CD4-positive, alpha-beta T cell treated with Interleukin-2 at 100 ng/mL for 4 hours (primary cell): ENCODE measurements around the gene HECA.
"Not testable (repeated sequence)": the region's sequence is repeated elsewhere in the genome, so short reads cannot be mapped to it uniquely, and the experiment has no call there.

ENCODE experiments used
- DNase-seq: peaks from one replicate; pipeline ENCODE4 v3.0.0-alpha.2; 2020; ENCODE audit warnings: low spot score

Gene HECA

DNA sequence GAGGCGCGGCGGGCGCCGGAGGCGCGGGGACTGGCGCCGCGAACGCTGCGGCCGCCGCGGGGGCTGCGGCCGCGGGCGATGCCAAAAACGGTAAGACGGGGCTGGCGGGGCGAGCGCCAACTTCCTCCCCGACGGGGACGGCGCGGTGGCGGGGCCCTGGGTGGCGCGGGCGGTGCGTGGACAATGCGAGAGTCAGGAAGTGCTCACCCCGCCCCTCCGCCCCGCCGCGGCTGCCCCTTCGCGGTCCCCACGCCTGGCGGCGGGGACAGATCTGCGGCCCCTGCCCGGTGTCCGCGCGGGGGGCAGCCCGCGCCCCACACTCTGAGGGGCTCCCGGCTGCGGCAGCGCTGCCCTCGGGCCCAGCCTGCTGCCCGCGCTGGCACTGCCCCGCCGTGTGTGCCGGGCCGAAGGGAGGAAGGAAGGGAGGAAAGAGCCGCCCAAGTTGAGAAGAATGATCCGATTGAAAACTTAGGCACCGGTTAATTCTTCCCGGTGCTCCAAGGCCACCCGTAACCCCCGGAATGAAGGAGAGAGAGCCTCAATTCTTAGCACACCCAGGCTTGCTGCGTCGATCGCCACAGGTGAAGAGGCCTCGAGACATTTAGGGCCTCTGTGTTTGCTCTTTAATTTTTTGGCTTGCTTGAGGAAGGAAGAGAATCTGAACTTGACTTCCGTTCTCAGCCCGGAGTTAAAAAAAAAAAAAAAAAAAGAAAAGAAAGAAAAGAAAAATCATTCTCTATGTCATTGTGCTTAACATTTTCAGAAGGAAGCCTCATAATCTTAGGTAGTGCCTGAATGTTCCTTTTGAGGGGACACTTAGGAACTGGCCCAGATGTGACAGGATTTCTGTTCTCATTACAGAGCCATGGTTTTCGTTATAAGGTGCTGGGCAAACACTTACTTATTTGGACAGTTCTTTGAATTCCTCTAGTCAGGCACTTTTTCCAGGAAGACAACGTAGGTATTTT is 982 bp downstream of the HECA start:
- DNase-seq = peak; percentile 57

DNA sequence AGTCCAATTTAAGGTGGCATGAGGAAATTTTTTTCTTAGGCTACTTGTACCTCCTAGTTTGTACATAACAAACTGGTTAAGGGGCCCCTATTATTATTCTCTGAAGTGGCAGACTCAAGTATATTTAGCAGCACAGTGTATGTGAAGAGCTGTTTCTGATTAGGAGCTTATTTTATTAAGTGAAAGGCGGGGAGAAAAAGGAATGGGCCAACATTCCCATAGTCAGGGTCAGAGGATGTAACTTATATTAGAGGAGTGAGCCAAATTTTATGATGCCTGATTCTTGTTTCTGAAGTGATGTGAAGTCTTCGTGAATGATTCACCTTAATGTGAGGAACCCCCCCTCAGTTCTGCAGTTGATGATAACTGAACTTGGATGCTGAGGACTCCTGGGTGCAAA is 2.8 kb downstream of the HECA start:
- DNase-seq = no peak

DNA sequence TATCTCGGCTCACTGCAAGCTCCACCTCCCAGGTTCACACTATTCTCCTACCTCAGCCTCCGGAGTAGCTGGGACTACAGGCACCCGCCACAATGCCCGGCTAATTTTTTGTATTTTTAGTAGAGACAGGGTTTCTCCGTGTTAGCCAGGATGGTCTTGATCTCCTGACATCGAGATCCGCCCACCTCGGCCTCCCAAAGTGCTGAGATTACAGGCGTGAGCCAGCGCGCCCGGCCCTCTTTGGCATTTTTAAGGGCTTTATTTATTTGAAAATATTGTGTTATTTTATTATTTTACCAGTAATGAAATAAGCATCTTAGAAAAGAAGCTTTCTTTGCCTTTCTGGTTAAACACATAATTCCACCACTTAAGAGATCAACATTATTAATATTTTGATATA is 6.0 kb downstream of the HECA start:
- not testable (repeated sequence) for DNase-seq

GRCh38 chr6:139142262-139142661 is 7.4 kb downstream of the HECA start:
- no peak for DNase-seq

- no peak for DNase-seq
Observed at GRCh38 chr6:139143111-139143510, 8.2 kb downstream of the HECA start.

DNA sequence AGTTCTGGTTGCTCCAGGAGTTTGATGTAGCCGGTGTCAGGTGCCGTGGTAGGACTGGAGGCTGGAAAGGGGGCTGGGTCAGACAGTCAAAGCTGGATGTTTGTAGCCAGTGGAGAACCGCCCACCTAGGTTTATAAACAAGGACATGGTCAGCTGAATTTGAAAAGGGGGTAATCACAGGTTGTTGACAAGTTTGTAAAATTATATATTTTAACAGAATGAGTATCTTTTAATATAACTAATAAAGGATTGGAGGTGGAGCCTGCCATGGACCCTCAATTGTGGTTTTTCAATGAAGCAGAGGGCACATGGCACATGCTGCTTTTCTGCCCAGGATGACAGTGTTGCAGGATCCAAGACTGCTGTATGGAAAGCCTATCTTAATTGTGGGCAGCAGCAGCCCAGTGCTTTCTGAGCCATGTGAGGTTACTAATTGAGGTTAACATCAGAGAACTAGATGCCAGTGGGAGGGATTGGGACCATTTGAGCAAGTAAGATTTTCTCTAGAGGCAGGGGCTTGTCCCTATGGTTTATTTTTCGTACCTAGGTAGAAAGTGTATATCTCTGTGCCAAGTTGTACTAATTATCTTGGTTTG is 9.7 kb downstream of the HECA start:
- DNase-seq = no peak

- DNase-seq = no peak
Observed at GRCh38 chr6:139145661-139146060, 10.8 kb downstream of the HECA start.

- DNase-seq = no peak
Observed at GRCh38 chr6:139146317-139146726, 11.4 kb downstream of the HECA start.

- no peak for DNase-seq
Observed at GRCh38 chr6:139147628-139148027, 12.7 kb downstream of the HECA start.

DNA sequence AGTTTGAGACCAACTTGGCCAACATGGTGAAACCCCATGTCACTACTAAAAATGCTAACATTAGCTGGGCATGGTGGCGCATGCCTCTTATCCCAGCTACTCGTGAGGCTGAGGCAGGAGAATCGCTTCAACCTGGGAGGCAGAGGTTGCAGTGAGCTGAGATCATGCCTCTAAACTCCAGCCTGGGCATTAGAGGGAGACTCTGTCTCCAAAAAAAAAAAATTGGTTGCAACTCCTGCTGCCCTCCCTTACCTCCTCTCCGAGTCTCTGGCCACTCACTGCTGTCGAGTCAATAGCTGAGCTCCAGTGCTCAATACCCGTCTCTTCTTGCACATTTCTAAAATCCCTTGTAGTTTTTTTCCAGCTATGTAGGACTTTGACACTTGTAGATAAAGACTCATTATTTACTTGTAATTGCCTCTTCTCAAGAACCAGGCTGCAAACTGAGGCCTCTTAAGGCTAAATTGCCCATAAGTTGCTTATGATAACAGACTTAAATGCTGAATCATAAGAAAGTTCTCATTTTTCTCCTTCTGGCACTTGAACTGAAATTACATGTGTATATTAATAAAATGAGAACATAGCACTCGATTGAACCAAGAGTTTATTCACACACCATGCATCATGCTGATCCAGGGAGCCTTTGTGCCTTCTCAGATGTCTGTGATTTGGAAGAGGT is 13.8 kb downstream of the HECA start:
- DNase-seq = no peak

- no peak for DNase-seq
Observed at GRCh38 chr6:139149383-139149782, 14.5 kb downstream of the HECA start.

GRCh38 chr6:139150920-139151319 is 16.0 kb downstream of the HECA start:
- no peak for DNase-seq

DNA sequence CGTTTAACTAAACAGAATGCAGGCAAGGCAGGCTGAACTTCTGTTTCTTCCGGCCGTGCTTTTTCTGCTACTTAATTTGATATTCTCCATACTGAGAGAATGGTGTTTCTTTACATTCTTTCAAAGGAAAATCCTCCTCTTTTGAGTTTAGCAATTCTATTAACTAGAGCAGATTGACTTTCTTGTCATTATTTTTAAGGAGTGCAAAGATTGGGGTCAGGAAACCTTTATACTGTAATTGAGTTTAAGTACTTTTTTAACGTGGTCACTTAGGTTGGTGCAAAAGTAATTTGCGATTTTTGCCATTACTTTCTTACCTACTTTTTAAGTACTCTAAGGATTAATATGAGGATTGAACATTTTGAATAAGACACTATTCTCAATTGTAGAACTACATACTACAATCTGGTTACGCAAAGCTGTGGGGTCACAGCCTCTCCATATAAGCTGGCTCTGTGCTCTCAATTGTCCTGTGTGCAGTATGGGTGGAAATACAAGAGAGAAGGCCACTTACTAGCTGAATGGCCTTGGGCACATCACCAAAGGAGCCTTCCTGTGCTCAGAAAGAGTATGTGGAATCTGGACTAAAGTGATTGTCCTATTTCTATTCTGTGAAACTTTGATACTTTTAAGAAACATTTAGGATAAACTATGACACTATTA is 16.7 kb downstream of the HECA start:
- no peak for DNase-seq

GRCh38 chr6:139152088-139152891 is 17.4 kb downstream of the HECA start:
- no peak for DNase-seq

DNA sequence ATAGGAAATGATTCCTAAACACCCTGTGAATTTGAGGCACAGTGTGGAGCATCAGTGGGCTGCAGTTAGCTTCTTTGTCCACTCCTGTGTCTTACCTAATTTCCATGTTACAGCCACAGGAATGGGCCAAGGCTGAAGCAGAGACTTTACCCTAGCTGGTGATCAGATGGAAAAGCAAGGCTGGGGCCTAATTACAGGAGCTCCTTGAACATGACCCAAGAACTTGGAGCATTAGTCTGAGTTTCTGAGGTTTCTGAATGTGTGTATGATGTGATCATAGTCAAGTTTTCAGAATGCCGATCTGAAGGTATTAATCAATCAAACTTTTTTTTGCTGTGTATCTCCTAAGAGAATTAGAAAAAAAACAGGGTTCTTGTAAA is 18.0 kb downstream of the HECA start:
- no peak for DNase-seq

DNA sequence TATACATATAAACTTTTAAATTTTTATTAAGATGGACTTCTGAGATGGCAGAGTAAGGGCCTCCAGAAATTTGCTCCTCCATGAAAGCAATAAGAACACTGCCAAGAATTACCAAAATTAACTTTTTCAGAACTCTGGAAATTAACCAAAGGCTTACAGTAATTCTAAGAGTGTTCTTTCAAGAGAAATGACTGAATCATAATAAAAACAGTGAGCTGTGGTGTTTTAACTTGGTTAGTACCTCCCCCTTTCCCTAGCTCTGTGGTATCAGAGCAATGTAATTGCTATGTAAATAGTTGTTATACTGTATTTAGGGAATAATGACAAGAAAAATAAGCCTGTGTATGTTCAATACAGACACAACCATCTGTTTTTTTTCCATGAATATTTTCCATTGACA is 19.0 kb downstream of the HECA start:
- no peak for DNase-seq

DNA sequence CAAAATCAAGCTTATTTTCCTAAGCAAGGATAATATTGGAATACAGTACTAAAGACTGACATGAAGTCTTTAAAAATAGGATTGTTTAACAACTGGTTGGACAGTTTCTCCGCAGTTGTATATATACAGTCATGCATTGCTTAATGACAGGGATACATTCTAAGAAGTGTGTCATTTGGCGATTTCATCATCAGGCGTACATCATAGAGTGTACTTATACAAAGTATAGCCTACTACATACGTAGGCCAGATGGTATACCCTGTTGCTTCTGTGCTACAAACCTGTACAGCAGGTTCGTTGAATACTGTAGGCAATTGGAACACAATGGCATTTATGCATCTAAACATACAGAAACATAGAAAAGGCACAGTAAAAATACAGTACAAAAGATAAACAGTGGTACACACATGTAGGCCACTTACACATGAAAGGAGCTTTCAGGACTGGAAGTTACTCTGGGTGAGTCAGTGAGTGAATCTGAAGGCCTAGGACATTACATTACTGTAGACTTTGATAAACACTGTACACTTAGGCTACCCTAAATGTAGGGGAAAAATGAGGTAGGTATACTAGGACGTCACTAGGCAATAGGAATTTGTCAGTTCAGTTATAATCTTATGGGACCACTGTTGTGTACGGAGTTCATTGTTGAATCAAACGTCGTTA is 20.1 kb downstream of the HECA start:
- DNase-seq = no peak

DNA sequence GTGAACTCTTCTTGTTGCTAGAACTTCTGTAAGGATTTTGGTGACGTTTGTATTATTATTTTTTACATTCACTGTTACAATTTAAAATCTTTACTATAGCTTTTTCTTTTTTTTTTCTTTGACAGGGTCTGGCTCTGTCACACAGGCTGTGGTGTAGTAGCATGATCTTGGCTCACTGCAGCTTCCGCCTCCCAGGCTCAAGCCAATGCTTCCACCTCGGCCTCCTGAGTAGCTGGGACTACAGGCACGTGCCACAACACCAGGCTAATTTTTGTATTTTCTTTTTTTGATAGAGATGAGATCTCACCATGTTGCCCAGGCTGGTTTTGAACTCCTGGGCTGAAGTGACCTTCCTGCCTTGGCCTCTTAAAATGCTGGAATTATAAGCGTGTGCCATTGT is 21.2 kb downstream of the HECA start:
- DNase-seq = no peak

DNA sequence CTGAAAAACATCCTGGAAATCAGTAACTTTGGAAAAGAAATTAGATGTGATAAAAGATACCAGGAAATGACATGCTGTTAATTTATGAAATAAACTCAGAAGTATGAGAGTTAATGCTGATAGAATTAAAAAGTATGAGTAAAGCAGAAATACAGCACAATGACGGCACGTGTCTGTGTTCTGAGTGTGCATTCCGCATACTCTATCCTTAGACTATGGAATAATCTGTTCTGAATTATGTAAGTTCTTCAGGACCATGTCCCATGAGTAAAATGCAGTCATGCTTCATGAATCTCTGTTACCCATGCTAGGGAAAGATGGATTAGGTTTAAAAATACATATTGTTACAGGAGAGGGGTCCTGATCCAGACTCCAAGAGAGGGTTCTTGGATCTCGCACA is 21.7 kb downstream of the HECA start:
- DNase-seq = no peak

GRCh38 chr6:139157086-139157485 is 22.2 kb downstream of the HECA start:
- DNase-seq = not testable (repeated sequence)

DNA sequence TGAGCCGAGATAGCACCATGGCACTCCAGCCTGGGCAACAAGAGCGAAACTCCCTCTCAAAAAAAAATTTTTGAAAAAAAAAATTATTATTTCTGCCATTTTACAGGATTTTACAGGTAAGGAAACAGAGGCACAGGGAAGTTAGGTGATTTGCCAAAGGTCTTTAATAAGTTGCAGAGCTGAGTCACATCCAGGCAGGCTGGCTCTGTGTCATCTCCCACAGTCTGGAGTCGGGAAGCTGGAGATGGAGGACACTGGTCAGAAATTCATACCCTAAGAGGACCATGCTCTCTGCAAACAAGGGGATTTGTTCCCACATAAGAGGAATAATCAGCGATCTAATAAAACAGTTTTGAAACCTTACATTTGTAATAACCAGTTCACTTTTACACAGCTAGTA is 24.1 kb downstream of the HECA start:
- no peak for DNase-seq
